IMR-90 (cell line): ENCODE data around the gene NHLRC2. TPM values are rescaled to one million over a fixed set of nuclear protein-coding genes. Genes with fewer than 3 reads are reported as not detected.

ENCODE experiments used
- ATAC-seq: fragments of 200-7000 bp; cut with Tn5 transposase; 2 replicates; pipeline ENCODE4 v1.9.1; 2020; ENCODE audit warnings: low read depth, mild to moderate bottlenecking, moderate library complexity
- BruUV-seq: library from RNA; stranded (reverse); fragments of 400-500 nt; replicated peaks from 2 replicates; lab custom pipeline; 2021; lab: Mats Ljungman, UMichigan
- CTCF ChIA-PET: fragments of 300-600 bp; formaldehyde crosslinking; extraction: SDS; loops from one replicate; lab custom pipeline; 2021; ENCODE audit warnings: antibody characterized with exemption; lab: Yijun Ruan, JAX
- POLR2A ChIA-PET: fragments of 300-600 bp; sonication (Branson Sonifier 250); formaldehyde crosslinking; loops from one replicate; lab custom pipeline; 2022; ENCODE audit warnings: antibody characterized with exemption; ENCODE audit not compliant: unreplicated experiment; lab: Charles Lee
- DNase-seq: peaks from one replicate; pipeline ENCODE4 v3.0.0; 2013
- H2AFZ ChIP-seq: replicated peaks from 2 replicates; pipeline ENCODE3; 2013; ENCODE audit warnings: low read length, mild to moderate bottlenecking; ENCODE audit not compliant: poor library complexity
- H2AK5ac ChIP-seq: 2 replicates; pipeline ENCODE4 v1.6.1; 2013; ENCODE audit warnings: low read depth, low read length, inconsistent platforms
- H2AK9ac ChIP-seq: replicated peaks from 2 replicates; pipeline ENCODE3; 2013; ENCODE audit warnings: mild to moderate bottlenecking, low read depth, low read length, moderate library complexity; ENCODE audit not compliant: poor library complexity
- H2BK120ac ChIP-seq: 2 replicates; pipeline ENCODE4 v1.6.1; 2013; ENCODE audit warnings: low read depth, low read length, inconsistent platforms
- H2BK15ac ChIP-seq: 3 replicates; pipeline ENCODE4 v1.6.1; 2013; ENCODE audit warnings: low read depth, low read length, inconsistent platforms
- H2BK20ac ChIP-seq: 2 replicates; pipeline ENCODE4 v1.6.1; 2013; ENCODE audit warnings: low read depth, mild to moderate bottlenecking, inconsistent platforms, low read length, moderate library complexity
- H2BK5ac ChIP-seq: 2 replicates; pipeline ENCODE4 v1.6.1; 2013; ENCODE audit warnings: mild to moderate bottlenecking, low read depth, low read length, inconsistent platforms; ENCODE audit not compliant: poor library complexity, severe bottlenecking
- H3K14ac ChIP-seq: replicated peaks from 2 replicates; pipeline ENCODE4 v1.6.1; 2013; ENCODE audit warnings: low read depth, low read length, inconsistent platforms
- H3K18ac ChIP-seq: 2 replicates; pipeline ENCODE4 v1.6.1; 2013; ENCODE audit warnings: low read depth, low read length, control low read depth
- H3K23ac ChIP-seq: 2 replicates; pipeline ENCODE4 v1.6.1; 2013; ENCODE audit warnings: low read depth, low read length, inconsistent platforms
- H3K27ac ChIP-seq: 2 replicates; pipeline ENCODE4 v1.5.1; 2013; ENCODE audit warnings: mild to moderate bottlenecking, control low read depth, low read length; ENCODE audit not compliant: insufficient read depth
- H3K27me3 ChIP-seq: 2 replicates; pipeline ENCODE4 v1.6.1; 2013; ENCODE audit warnings: low read length; ENCODE audit not compliant: control insufficient read depth, insufficient read depth
- H3K36me3 ChIP-seq: 2 replicates; pipeline ENCODE4 v1.6.1; 2013; ENCODE audit warnings: low read length, mixed read lengths; ENCODE audit not compliant: control insufficient read depth, insufficient read depth
- H3K4ac ChIP-seq: 2 replicates; pipeline ENCODE4 v1.6.1; 2013; ENCODE audit warnings: low read depth, low read length, inconsistent platforms
- H3K4me1 ChIP-seq: 2 replicates; pipeline ENCODE4 v1.6.1; 2013; ENCODE audit warnings: low read length, mixed read lengths; ENCODE audit not compliant: control insufficient read depth, insufficient read depth
- H3K4me2 ChIP-seq: 2 replicates; pipeline ENCODE4 v1.6.1; 2013; ENCODE audit warnings: low read depth, mild to moderate bottlenecking, control low read depth, low read length, moderate library complexity
- H3K4me3 ChIP-seq: 2 replicates; pipeline ENCODE4 v1.5.1; 2013; ENCODE audit warnings: low read depth, mild to moderate bottlenecking, control low read depth, low read length, moderate library complexity; ENCODE audit not compliant: insufficient read depth
- H3K56ac ChIP-seq: 2 replicates; pipeline ENCODE4 v1.6.1; 2013; ENCODE audit warnings: low read length, inconsistent platforms; ENCODE audit not compliant: insufficient read depth; ENCODE audit errors: extremely low read depth
- H3K79me1 ChIP-seq, 2 experiments: 2 replicates each; pipeline ENCODE4 v1.6.1; 2013; ENCODE audit warnings: low read length in 2 of 2, inconsistent platforms in 1 of 2, low read depth in 1 of 2
- H3K9ac ChIP-seq: 2 replicates; pipeline ENCODE4 v1.6.1; 2013; ENCODE audit warnings: low read depth, low read length, control low read depth
- H3K9me1 ChIP-seq: 2 replicates; pipeline ENCODE4 v1.6.1; 2013; ENCODE audit warnings: low read length, inconsistent platforms; ENCODE audit not compliant: insufficient read depth
- H3K9me3 ChIP-seq: 2 replicates; pipeline ENCODE4 v1.6.1; 2013; ENCODE audit warnings: low read length; ENCODE audit not compliant: control insufficient read depth, insufficient read depth
- H4K20me1 ChIP-seq: 2 replicates; pipeline ENCODE4 v1.6.1; 2013; ENCODE audit warnings: low read length, inconsistent platforms; ENCODE audit not compliant: insufficient read depth
- H4K5ac ChIP-seq: 2 replicates; pipeline ENCODE4 v1.6.1; 2013; ENCODE audit warnings: mild to moderate bottlenecking, low read depth, low read length, control low read depth
- H4K8ac ChIP-seq, 2 experiments: 2 replicates each; pipeline ENCODE4 v1.6.1; 2013; ENCODE audit warnings: low read depth in 2 of 2, low read length in 2 of 2, control low read depth in 1 of 2, inconsistent platforms in 1 of 2
- H4K91ac ChIP-seq: 2 replicates; pipeline ENCODE4 v1.6.1; 2013; ENCODE audit warnings: low read depth, low read length, inconsistent platforms; ENCODE audit not compliant: insufficient read depth
- BHLHE40 ChIP-seq: fragments of 150-350 bp; IDR thresholded peaks from 2 replicates; pipeline ENCODE4 v1.6.1; 2016; ENCODE audit warnings: mild to moderate bottlenecking, low read depth, low read length
- CEBPB ChIP-seq: IDR thresholded peaks from 2 replicates; pipeline ENCODE4 v1.6.1; 2012; ENCODE audit warnings: low read depth, low read length, improper control_type of control experiment
- CHD1 ChIP-seq: IDR thresholded peaks from 2 replicates; pipeline ENCODE4 v1.6.1; 2012; ENCODE audit warnings: low read depth, low read length, improper control_type of control experiment
- FOS ChIP-seq: fragments of 150-350 bp; IDR thresholded peaks from 2 replicates; pipeline ENCODE4 v1.6.1; 2016; ENCODE audit warnings: low read depth, low read length
- MAFK ChIP-seq: IDR thresholded peaks from 2 replicates; pipeline ENCODE4 v1.6.1; 2012; ENCODE audit warnings: low read depth, low read length, improper control_type of control experiment
- MAZ ChIP-seq: IDR thresholded peaks from 2 replicates; pipeline ENCODE4 v1.6.1; 2012; ENCODE audit warnings: low read depth, mild to moderate bottlenecking, low read length, improper control_type of control experiment, moderate library complexity, borderline replicate concordance
- MXI1 ChIP-seq: IDR thresholded peaks from 2 replicates; pipeline ENCODE4 v1.6.1; 2012; ENCODE audit warnings: low read depth, mild to moderate bottlenecking, low read length, moderate library complexity, borderline replicate concordance
- NFE2L2 ChIP-seq: fragments of 150-350 bp; IDR thresholded peaks from 2 replicates; pipeline ENCODE4 v1.6.1; 2016; ENCODE audit warnings: low read depth, mild to moderate bottlenecking, low read length
- POLR2A ChIP-seq: IDR thresholded peaks from 2 replicates; pipeline ENCODE4 v1.6.1; 2012; ENCODE audit warnings: mild to moderate bottlenecking, low read depth, low read length
- RAD21 ChIP-seq: IDR thresholded peaks from 2 replicates; pipeline ENCODE4 v1.6.1; 2012; ENCODE audit warnings: low read length, improper control_type of control experiment
- RCOR1 ChIP-seq: IDR thresholded peaks from 2 replicates; pipeline ENCODE4 v1.6.1; 2012; ENCODE audit warnings: mild to moderate bottlenecking, low read length, improper control_type of control experiment; ENCODE audit not compliant: insufficient replicate concordance
- SMC3 ChIP-seq: fragments of 150-350 bp; IDR thresholded peaks from 2 replicates; pipeline ENCODE4 v1.6.1; 2016; ENCODE audit warnings: low read depth, mild to moderate bottlenecking, antibody characterized with exemption, low read length, moderate library complexity
- WGBS, 2 experiments: methylation state at CpG; one replicate each; pipeline versions ENCODE4 v1.1.5 to v1.1.7; 2013; ENCODE audit warnings: missing lambda C conversion rate in 2 of 2; ENCODE audit not compliant: insufficient read length in 1 of 2; ENCODE audit errors: extremely low coverage in 2 of 2; 5-methylcytosine and 5-hydroxymethylcytosine counted together
- dilution Hi-C: fragments of 300-500 bp; cut with HindIII; formaldehyde crosslinking; loops from one replicate; pipeline ENCODE4 v1.14.3; 2018; ENCODE audit warnings: low sequenced_read_pairs; ENCODE audit not compliant: unreplicated experiment
- in situ Hi-C: fragments of 300-500 bp; cut with MboI; formaldehyde crosslinking; loops from 3 replicates; pipeline ENCODE4 v1.14.3; 2019; ENCODE audit warnings: low sequenced_read_pairs, inconsistent platforms, mixed read lengths
- intact Hi-C: fragments of 100-400 bp; cut with micrococcal nuclease; formaldehyde crosslinking; loops from 2 replicates; pipeline ENCODE4 v1.10.0; 2022
- polyA plus RNA-seq, 3 experiments: library from polyadenylated mRNA; depleted of rRNA; stranded (reverse); fragments of >200 nt; gene quantifications; 2 replicates each; pipeline ENCODE4 v1.2.3, GENCODE V29; 2012; ENCODE audit warnings: low replicate concordance in 1 of 3
- total RNA-seq: library from RNA; depleted of rRNA; stranded (reverse); fragments of >200 nt; gene quantifications from 2 replicates; pipeline ENCODE4 v1.2.3, GENCODE V29; 2012
- TF ChIP-seq, protein P1 (sequence below): conservative IDR thresholded peaks from 2 replicates; pipeline ENCODE4 v1.5.1; 2012; ENCODE audit warnings: mild to moderate bottlenecking, low read depth, low read length, improper control_type of control experiment
- TF ChIP-seq, protein P2 (sequence below): fragments of 150-350 bp; IDR thresholded peaks from 2 replicates; pipeline ENCODE4 v1.6.1; 2017; ENCODE audit warnings: mild to moderate bottlenecking, antibody characterized with exemption, low read length, low read depth

NHLRC2 gene
- total and polyA plus RNA-seq, 2 of the 4 experiments (the other 2 are of a cell fraction): 3.0 to 11.8 TPM

DNA sequence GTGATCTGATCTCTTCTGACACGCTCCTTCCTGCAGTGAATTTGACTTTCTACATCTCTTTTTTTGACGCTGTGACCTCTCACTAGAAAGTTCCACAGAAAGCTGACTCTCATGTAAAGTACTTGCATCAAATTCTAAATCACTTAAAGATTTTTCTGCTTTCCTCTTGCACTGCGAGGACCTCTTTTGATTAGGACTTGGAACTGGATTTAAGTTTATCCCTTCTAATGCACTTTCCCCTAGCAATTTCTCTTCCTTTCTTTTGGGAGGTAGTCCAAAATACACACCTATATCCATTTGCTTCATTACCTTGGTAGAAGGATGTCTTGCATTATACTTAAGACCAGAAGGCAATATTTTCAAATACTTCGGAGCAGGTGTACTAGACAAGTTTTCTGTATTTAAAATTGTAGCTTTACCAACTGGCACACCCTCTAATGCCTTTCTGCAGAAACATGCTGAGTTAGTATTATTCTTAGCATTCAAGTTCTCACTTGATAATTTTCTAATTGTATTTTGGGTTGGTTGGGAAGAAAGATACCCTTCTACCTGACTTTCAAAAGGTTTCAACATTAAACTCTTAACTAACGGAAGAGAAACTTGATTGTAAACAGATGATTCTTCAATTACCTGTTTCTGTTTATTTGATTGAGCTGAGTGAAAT lies 5.2 kb upstream of the NHLRC2 start:
- no peak overlapping the region for H4K5ac ChIP-seq
- DNase-seq: no peak
- H3K9ac ChIP-seq: no peak overlapping the region
- no peak overlapping the region for H4K91ac ChIP-seq
- 100% methylated on average over 1 of the region's 5 CpGs; no CpG with 5 or more reads in 1 of the 2 experiments for WGBS, 2 experiments
- peaks cover 5 to 7% of the 10 kb centered on the region in 2 experiments; a peak in 3 of 4 replicates for H3K79me1 ChIP-seq
- no peak overlapping the region for H3K14ac ChIP-seq
- ChIA-PET CTCF (no interaction called here), POLR2A (interaction anchor here (0.6 kb wide), 2 partner anchors 37 to 1008 kb away, joined by 4 to 6 read pairs; no protein-coding TSS in a partner anchor)
- TF ChIP-seq CEBPB (no peak), RAD21 (no peak), MXI1 (no peak), SMC3 (no peak), POLR2A (no peak), RCOR1 (no peak), MAZ (no peak), MAFK (no peak), FOS (no peak), CHD1 (no peak), NFE2L2 (no peak), BHLHE40 (no peak)
- TF ChIP-seq, protein P1, sequence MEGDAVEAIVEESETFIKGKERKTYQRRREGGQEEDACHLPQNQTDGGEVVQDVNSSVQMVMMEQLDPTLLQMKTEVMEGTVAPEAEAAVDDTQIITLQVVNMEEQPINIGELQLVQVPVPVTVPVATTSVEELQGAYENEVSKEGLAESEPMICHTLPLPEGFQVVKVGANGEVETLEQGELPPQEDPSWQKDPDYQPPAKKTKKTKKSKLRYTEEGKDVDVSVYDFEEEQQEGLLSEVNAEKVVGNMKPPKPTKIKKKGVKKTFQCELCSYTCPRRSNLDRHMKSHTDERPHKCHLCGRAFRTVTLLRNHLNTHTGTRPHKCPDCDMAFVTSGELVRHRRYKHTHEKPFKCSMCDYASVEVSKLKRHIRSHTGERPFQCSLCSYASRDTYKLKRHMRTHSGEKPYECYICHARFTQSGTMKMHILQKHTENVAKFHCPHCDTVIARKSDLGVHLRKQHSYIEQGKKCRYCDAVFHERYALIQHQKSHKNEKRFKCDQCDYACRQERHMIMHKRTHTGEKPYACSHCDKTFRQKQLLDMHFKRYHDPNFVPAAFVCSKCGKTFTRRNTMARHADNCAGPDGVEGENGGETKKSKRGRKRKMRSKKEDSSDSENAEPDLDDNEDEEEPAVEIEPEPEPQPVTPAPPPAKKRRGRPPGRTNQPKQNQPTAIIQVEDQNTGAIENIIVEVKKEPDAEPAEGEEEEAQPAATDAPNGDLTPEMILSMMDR: no peak
- TF ChIP-seq, protein P2, sequence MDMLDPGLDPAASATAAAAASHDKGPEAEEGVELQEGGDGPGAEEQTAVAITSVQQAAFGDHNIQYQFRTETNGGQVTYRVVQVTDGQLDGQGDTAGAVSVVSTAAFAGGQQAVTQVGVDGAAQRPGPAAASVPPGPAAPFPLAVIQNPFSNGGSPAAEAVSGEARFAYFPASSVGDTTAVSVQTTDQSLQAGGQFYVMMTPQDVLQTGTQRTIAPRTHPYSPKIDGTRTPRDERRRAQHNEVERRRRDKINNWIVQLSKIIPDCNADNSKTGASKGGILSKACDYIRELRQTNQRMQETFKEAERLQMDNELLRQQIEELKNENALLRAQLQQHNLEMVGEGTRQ: no peak
- intact Hi-C loops (no loop called here), dilution Hi-C loops (no loop called here), in situ Hi-C loops (no loop called here)
- H4K8ac ChIP-seq: no peak overlapping the region
- H3K56ac ChIP-seq: no peak overlapping the region
- no peak overlapping the region for H2AFZ ChIP-seq
- no peak overlapping the region for H2BK15ac ChIP-seq
- peaks cover 2% of the 10 kb centered on the region; the same call in 1 of the 2 replicates for H3K4me1 ChIP-seq
- H3K9me3 ChIP-seq: no peaks in the 10 kb centered on the region
- H3K18ac ChIP-seq: no peak overlapping the region
- H2BK120ac ChIP-seq: no peak overlapping the region
- H3K36me3 ChIP-seq: no peaks in the 10 kb centered on the region; the same call in 1 of the 2 replicates
- no peak overlapping the region for H2AK5ac ChIP-seq
- no peak overlapping the region for H3K23ac ChIP-seq
- no peak overlapping the region for H3K4me2 ChIP-seq
- BruUV-seq: no TSS peak
- H3K4me3 ChIP-seq: no peak overlapping the region
- H2BK5ac ChIP-seq: no peak overlapping the region
- no peak overlapping the region for H3K4ac ChIP-seq
- H2AK9ac ChIP-seq: no peak overlapping the region
- no peak overlapping the region for H2BK20ac ChIP-seq
- no peaks in the 10 kb centered on the region for H4K20me1 ChIP-seq
- no peak for ATAC-seq
- H3K27me3 ChIP-seq: no peaks in the 10 kb centered on the region
- H3K9me1 ChIP-seq: no peaks in the 10 kb centered on the region
- H3K27ac ChIP-seq: no peak overlapping the region
